ENCODE measurements around the gene ZBTB16.
A peak's percentile ranks its signal among the peaks of the same experiment; 100 is the strongest.

Gene ZBTB16

DNA sequence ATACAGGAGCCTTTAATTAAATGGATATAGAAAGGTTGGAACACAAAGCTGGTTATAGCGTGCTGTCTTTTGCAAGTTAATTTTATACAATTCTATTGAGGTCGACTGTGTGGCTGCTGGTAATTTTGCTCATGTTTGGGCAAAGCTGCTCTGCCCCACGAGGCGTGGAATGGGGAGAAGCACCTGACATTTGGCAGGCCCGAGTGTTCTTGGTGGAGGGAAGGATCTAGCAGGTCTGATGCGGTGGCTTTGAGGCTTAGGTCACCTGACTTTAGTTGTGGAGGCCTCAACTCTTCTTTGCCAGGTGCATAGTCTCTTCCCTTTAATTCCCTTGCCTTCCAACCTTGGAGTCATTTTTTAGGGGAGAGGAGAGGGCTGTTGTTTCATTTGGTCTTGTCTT is 97.3 kb downstream of the ZBTB16 start:
- no peak for DNase-seq (ENCODE audit: low spot score)
- in situ Hi-C loops (cut with MboI; ENCODE audit: low pct_unique_long_range_greater_than_20kb, low sequenced_read_pairs, unreplicated experiment): no loop called here
- TF ChIP-seq, protein P1, sequence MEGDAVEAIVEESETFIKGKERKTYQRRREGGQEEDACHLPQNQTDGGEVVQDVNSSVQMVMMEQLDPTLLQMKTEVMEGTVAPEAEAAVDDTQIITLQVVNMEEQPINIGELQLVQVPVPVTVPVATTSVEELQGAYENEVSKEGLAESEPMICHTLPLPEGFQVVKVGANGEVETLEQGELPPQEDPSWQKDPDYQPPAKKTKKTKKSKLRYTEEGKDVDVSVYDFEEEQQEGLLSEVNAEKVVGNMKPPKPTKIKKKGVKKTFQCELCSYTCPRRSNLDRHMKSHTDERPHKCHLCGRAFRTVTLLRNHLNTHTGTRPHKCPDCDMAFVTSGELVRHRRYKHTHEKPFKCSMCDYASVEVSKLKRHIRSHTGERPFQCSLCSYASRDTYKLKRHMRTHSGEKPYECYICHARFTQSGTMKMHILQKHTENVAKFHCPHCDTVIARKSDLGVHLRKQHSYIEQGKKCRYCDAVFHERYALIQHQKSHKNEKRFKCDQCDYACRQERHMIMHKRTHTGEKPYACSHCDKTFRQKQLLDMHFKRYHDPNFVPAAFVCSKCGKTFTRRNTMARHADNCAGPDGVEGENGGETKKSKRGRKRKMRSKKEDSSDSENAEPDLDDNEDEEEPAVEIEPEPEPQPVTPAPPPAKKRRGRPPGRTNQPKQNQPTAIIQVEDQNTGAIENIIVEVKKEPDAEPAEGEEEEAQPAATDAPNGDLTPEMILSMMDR (IDR thresholded peaks at IDR 0.05; ENCODE audit: extremely low read depth, insufficient read depth, missing control alignments): no peak

DNA sequence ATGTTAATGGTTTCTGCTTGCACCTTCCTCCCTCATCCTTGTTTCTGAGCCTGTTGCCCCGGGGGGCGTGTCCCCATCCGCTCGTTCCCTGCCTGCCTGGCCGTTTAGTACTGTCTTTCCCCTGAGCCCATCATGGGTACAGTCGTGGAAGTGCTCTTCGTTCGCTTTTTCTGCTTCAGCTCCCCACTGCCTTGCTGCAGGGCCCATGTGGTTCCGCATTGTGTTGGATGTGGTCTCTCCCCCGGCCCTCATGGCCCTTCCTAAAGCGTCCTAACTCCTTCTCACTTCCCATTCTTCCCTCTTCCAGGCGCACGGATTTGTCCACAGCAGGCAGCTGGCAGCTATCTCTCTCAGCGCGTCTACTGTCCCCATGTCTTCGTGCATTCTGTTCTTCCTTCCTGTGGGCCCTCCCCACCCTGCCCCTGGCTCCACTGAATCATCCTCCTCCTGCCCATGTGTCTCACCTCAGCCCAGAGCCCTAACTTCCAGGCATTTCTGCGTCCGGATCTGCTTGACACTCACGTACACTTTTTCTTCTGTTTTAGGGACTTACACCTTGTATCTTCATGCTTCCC is 98.1 kb downstream of the ZBTB16 start:
- DNase-seq (ENCODE audit: low spot score): no peak
- in situ Hi-C loops (cut with MboI; ENCODE audit: low pct_unique_long_range_greater_than_20kb, low sequenced_read_pairs, unreplicated experiment): no loop called here
- TF ChIP-seq, protein P1 (IDR thresholded peaks at IDR 0.05; ENCODE audit: extremely low read depth, insufficient read depth, missing control alignments): no peak

DNA sequence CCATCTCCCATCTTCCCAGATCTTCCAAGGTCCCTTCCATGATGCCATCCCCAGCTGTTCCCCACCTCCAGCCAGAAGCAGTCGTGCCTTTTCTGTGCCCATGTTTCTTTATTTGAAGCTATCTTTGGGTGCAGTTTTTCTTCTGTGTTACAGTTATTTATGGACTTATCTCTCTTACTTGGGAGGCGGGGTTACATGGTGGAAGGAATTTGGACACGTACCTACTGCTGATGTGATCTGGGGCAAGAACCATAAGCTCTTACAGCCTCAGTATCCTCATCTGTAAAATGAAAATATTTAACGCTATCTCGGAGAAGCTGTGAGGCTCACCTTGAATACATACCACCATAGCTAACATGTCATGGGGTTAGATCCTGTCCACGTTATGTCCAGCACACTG is 98.9 kb downstream of the ZBTB16 start:
- no peak for DNase-seq (ENCODE audit: low spot score)
- in situ Hi-C loops (cut with MboI; ENCODE audit: low pct_unique_long_range_greater_than_20kb, low sequenced_read_pairs, unreplicated experiment): no loop called here
- TF ChIP-seq, protein P1 (IDR thresholded peaks at IDR 0.05; ENCODE audit: extremely low read depth, insufficient read depth, missing control alignments): no peak

DNA sequence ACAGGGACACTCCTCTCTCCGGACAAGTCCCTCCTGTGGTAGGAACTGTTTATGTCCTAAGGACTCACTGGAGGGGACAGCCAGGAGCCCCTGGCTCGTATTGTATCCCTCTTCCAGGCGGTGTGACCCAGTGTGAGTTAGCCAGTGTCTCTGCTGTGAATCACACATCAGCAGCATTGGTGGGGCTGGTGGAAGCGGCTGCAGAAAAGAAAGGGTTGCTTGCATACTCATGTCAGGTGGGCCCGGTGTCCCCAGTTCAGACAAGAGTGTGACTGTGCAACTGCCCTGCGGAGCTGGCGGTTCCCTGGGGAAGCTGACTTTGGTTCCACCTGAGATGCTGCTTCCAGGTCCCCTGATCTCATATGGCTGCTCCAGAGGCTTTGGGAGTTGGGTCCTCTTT is 99.4 kb downstream of the ZBTB16 start:
- in situ Hi-C loops (cut with MboI; ENCODE audit: low pct_unique_long_range_greater_than_20kb, low sequenced_read_pairs, unreplicated experiment): no loop called here
- TF ChIP-seq, protein P1 (IDR thresholded peaks at IDR 0.05; ENCODE audit: extremely low read depth, insufficient read depth, missing control alignments): no peak
- no peak for DNase-seq (ENCODE audit: low spot score)

DNA sequence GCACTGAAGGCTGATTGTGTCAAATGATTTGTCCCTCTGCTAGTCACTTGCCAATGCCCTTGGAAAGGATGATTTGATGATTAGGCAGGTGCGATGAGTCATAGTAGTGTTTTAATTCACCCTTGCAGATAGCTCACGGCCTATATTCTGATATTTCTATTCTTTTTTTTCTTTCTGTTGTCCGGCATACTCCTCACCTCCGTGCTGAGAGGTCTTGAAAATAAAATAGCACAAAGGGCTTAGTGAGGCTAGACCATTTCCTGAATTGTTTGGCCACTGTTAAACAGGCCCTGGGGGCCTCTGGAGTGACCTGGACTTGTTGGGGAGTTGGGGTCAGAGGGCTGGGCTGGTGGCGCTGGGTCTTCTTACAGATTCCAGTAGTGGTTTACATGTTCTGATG is 99.8 kb downstream of the ZBTB16 start:
- TF ChIP-seq, protein P1 (IDR thresholded peaks at IDR 0.05; ENCODE audit: extremely low read depth, insufficient read depth, missing control alignments): no peak
- DNase-seq (ENCODE audit: low spot score): no peak
- in situ Hi-C loops (cut with MboI; ENCODE audit: low pct_unique_long_range_greater_than_20kb, low sequenced_read_pairs, unreplicated experiment): no loop called here

DNA sequence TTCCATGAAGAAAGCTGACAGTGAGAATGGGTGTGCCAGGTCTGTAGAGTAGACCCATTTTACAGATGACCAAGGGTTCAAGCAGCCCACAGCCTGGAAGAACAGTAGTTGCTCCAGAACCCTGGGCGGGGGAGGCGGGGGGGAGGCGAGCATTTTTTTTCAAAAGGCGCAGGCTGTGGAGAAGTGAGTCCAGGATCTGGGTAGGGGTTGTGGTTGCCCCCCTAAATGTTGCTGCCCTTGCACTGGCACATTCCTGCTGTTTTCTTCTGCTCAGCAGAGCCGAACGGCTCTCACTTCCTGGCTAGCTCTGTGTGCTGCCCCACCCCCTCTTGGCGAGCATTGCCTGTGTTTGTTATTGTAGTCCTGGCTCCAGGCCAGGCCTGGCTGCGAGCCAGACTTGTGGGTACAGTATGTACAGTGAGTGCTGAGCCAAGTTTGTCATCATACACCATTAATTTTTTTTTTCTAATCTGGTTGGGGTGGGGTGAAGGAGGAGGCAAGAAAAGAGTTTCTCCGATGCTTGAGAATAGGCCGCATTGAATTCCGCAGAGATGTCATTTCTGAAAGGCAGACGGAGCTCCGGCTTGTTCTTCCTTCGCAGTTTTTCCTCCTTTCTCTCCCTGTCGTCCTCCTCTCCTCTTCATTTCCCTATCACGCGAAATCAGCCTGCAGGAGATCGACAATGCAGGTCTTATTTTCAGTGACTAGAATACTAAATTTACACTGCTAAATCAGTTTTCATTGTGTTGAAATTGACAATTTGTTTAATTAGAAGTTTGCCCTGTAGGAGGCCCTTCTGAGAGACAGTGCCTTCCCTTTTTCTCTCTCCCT is 100.5 kb downstream of the ZBTB16 start:
- DNase-seq (ENCODE audit: low spot score): peak; percentile 44
- TF ChIP-seq, protein P1 (IDR thresholded peaks at IDR 0.05; ENCODE audit: extremely low read depth, insufficient read depth, missing control alignments): no peak
- in situ Hi-C loops (cut with MboI; ENCODE audit: low pct_unique_long_range_greater_than_20kb, low sequenced_read_pairs, unreplicated experiment): no loop called here
